IPS DF 6.9 (cell line): ENCODE data around the gene ANKRD37.

Experiments
- DNase-seq: peaks from one replicate; pipeline ENCODE4 v3.0.0-alpha.2; 2013; ENCODE audit warnings: low read depth, low spot score
- H3K27ac ChIP-seq: one replicate; pipeline ENCODE4 v1.5.1; 2013; ENCODE audit warnings: low read length, control low read depth
- H3K27me3 ChIP-seq: 2 replicates; pipeline ENCODE4 v1.6.1; 2013; ENCODE audit warnings: mild to moderate bottlenecking, low read length; ENCODE audit not compliant: control insufficient read depth, insufficient read depth
- H3K36me3 ChIP-seq: 2 replicates; pipeline ENCODE4 v1.6.1; 2013; ENCODE audit warnings: low read length; ENCODE audit not compliant: control insufficient read depth, insufficient read depth
- H3K4me1 ChIP-seq: 2 replicates; pipeline ENCODE4 v1.6.1; 2013; ENCODE audit warnings: low read length; ENCODE audit not compliant: control insufficient read depth, insufficient read depth
- H3K4me3 ChIP-seq: 2 replicates; pipeline ENCODE4 v1.5.1; 2013; ENCODE audit warnings: mild to moderate bottlenecking, low read length
- H3K9me3 ChIP-seq: 2 replicates; pipeline ENCODE4 v1.6.1; 2013; ENCODE audit warnings: low read length, inconsistent platforms; ENCODE audit not compliant: control insufficient read depth, insufficient read depth
- WGBS: extraction: QIAGEN DNeasy Blood & Tissue Kit; methylation state at CpG from one replicate; pipeline ENCODE4 v1.1.7; 2013; ENCODE audit warnings: mixed read lengths, missing lambda C conversion rate; ENCODE audit not compliant: insufficient read length, insufficient coverage; 5-methylcytosine and 5-hydroxymethylcytosine counted together

Gene ANKRD37

GRCh38 chr4:185379326-185380295, 17.0 kb upstream of the ANKRD37 start:
- DNase-seq = no peak
- no peaks in the 10 kb centered on the region for H3K36me3 ChIP-seq
- H3K4me1 ChIP-seq = no peaks in the 10 kb centered on the region
- WGBS = no CpG with 5 or more reads among the region's 13 CpGs
- H3K27ac ChIP-seq = no peak overlapping the region
- no peak overlapping the region for H3K4me3 ChIP-seq
- no peaks in the 10 kb centered on the region for H3K27me3 ChIP-seq
- no peaks in the 10 kb centered on the region; the same call in 1 of the 2 replicates for H3K9me3 ChIP-seq

DNA sequence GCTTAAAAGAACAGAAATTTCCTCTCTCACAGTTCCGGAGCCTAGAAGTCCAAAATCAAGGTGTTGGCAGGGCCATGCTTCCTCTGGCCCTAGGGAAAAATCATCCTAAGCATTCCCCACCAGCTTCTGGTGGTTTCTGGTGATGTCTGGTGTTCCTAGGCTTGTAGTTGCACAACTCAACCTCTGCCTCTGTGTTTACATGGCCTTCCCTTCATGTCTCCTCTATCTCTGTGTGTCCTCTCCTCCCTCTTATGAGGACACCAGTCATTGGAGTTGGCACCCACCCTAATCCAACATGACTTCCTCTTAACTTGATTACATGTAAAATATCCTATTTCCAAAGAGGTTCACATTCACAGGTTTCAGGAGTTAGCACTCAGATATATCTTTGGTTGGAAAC, 16.3 kb upstream of the ANKRD37 start:
- WGBS = no CpG with 5 or more reads among the region's 1 CpG
- no peak overlapping the region for H3K4me3 ChIP-seq
- H3K4me1 ChIP-seq = no peaks in the 10 kb centered on the region
- H3K27me3 ChIP-seq = no peaks in the 10 kb centered on the region
- H3K9me3 ChIP-seq = no peaks in the 10 kb centered on the region; the same call in 1 of the 2 replicates
- no peaks in the 10 kb centered on the region for H3K36me3 ChIP-seq
- DNase-seq = no peak
- H3K27ac ChIP-seq = no peak overlapping the region

GRCh38 chr4:185381288-185382196, 15.1 kb upstream of the ANKRD37 start:
- no peaks in the 10 kb centered on the region; the same call in 1 of the 2 replicates for H3K9me3 ChIP-seq
- no peak for DNase-seq
- WGBS = no CpG with 5 or more reads among the region's 4 CpGs
- H3K27me3 ChIP-seq = no peaks in the 10 kb centered on the region
- no peak overlapping the region for H3K4me3 ChIP-seq
- no peaks in the 10 kb centered on the region for H3K4me1 ChIP-seq
- H3K36me3 ChIP-seq = no peaks in the 10 kb centered on the region
- H3K27ac ChIP-seq = no peak overlapping the region

GRCh38 chr4:185382754-185383153, 13.9 kb upstream of the ANKRD37 start:
- Histone ChIP-seq H3K4me3 (no peak overlapping the region), H3K27ac (no peak overlapping the region), H3K36me3 (no peaks in the 10 kb centered on the region), H3K9me3 (no peaks in the 10 kb centered on the region; the same call in 1 of the 2 replicates), H3K4me1 (no peaks in the 10 kb centered on the region), H3K27me3 (no peaks in the 10 kb centered on the region)
- no peak for DNase-seq

DNA sequence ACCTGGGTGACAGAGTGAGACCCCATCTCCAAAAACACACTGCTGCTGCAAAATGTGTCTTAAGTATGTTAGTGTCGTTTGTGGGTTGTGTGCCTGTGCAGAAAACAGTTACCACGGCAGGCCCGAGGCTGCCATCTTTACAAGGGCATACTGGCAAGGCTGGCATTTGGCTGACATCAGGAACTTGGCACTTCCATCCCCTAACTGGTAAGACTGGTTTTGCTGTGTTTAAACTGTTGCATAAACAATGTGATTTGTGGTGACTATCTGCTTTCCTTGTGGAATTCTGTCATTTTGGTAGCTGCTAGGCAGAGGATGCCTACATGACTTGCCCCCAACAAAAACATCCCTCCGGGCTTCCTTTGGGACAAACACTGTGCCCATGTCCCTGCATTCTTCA, 13.2 kb upstream of the ANKRD37 start:
- Histone ChIP-seq H3K27ac (no peak overlapping the region), H3K27me3 (no peaks in the 10 kb centered on the region), H3K4me3 (no peak overlapping the region), H3K9me3 (no peaks in the 10 kb centered on the region; the same call in 1 of the 2 replicates), H3K4me1 (no peaks in the 10 kb centered on the region), H3K36me3 (no peaks in the 10 kb centered on the region)
- WGBS = no CpG with 5 or more reads among the region's 4 CpGs
- no peak for DNase-seq

- no peak overlapping the region for H3K4me3 ChIP-seq
- no CpG with 5 or more reads among the region's 2 CpGs for WGBS
- no peaks in the 10 kb centered on the region for H3K36me3 ChIP-seq
- no peaks in the 10 kb centered on the region; the same call in 1 of the 2 replicates for H3K9me3 ChIP-seq
- no peaks in the 10 kb centered on the region for H3K27me3 ChIP-seq
- DNase-seq = no peak
- no peaks in the 10 kb centered on the region for H3K4me1 ChIP-seq
- no peak overlapping the region for H3K27ac ChIP-seq
These were observed 12.6 kb upstream of the ANKRD37 start for GRCh38 chr4:185384061-185384460.

DNA sequence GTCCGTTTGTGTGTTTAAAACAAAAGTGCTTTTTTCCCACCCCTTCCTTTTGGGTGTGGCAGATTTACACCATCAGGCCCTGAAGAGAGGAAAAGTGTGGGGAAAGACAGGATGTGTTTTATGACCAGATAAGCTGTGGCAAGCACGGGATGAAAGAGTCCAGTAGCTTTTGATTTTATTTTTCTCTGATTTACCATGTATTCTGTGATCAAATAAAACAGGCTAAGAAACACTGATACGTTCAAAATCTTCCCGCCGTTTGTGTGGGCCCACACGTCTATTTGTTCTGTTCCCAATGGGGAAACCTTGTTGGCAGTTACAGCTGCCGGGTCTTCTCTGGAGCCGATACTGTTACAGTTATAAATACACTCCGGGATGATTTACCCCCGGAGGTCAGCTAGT, 11.7 kb upstream of the ANKRD37 start:
- Histone ChIP-seq H3K4me1 (no peaks in the 10 kb centered on the region), H3K27me3 (no peaks in the 10 kb centered on the region), H3K27ac (no peak overlapping the region), H3K4me3 (no peak overlapping the region), H3K36me3 (no peaks in the 10 kb centered on the region), H3K9me3 (no peaks in the 10 kb centered on the region; the same call in 1 of the 2 replicates)
- WGBS = no CpG with 5 or more reads among the region's 10 CpGs
- no peak for DNase-seq

DNA sequence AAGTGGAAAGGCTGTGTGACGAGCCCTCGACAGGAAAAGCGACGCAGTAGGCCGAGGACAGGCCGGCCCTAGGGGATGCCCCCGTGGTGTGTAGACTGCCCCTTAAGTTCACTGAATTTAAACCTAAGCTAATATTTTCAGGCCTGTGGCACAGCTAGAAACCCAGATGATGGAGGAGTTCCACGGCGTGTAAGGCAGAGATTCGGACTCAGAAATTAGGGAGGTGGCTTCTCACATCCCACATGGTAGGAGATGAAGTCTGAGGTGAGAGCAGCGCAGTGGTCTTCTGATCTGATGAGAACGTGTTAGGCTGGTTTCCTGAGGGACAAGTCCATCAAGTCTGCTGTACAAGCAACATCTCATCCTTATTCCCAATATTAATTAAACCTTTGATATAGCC, 8.7 kb upstream of the ANKRD37 start:
- no peaks in the 10 kb centered on the region for H3K9me3 ChIP-seq
- no peak overlapping the region for H3K4me3 ChIP-seq
- no peaks in the 10 kb centered on the region for H3K27me3 ChIP-seq
- no peak for DNase-seq
- no CpG with 5 or more reads among the region's 12 CpGs for WGBS
- no peaks in the 10 kb centered on the region for H3K36me3 ChIP-seq
- H3K4me1 ChIP-seq = no peaks in the 10 kb centered on the region
- H3K27ac ChIP-seq = no peak overlapping the region

DNA sequence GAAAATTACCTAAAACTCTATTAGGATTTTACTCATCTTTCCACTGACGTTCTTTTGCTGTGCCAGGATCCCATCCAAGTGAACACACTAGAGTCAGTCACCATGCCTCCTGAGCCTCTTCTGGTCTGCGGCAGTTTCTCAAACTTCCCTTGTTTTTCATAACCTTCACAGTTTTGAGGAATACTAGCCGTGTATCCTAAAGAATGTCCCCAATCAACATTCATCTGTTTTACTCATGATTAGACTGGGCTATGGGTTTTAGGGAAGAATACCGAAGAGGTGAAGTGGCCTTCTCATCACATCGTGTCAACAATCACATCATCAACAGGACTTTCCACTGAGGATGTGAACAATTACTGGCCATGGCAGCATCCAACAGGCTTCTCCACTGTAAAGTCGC, 5.7 kb upstream of the ANKRD37 start:
- H3K4me3 ChIP-seq = no peak overlapping the region
- no peak overlapping the region for H3K27ac ChIP-seq
- H3K36me3 ChIP-seq = no peaks in the 10 kb centered on the region
- no peaks in the 10 kb centered on the region for H3K9me3 ChIP-seq
- no peak for DNase-seq
- no peaks in the 10 kb centered on the region for H3K4me1 ChIP-seq
- no peaks in the 10 kb centered on the region for H3K27me3 ChIP-seq
- WGBS = no CpG with 5 or more reads among the region's 6 CpGs

- Histone ChIP-seq H3K36me3 (no peaks in the 10 kb centered on the region), H3K27me3 (no peaks in the 10 kb centered on the region), H3K4me1 (no peaks in the 10 kb centered on the region), H3K27ac (no peak overlapping the region), H3K9me3 (no peaks in the 10 kb centered on the region), H3K4me3 (no peak overlapping the region)
- no CpG with 5 or more reads among the region's 1 CpG for WGBS
- no peak for DNase-seq
These were observed 4.5 kb upstream of the ANKRD37 start for GRCh38 chr4:185392156-185392555.
